Measurements from ENCODE around the gene SLC12A1.
A peak's percentile ranks its signal among the peaks of the same experiment; 100 is the strongest.

SLC12A1 gene

GRCh38 chr15:48205981-48206380, at the start of gene SLC12A1:
TSS of gene SLC12A1 (plus strand) at chr15:48206302. CDS start at chr15:48207720, 1,418 bp downstream.
- FAIRE-seq, result no peak

GRCh38 chr15:48168616-48169015, 37.5 kb upstream of the SLC12A1 start:
- FAIRE-seq, result no peak

DNA sequence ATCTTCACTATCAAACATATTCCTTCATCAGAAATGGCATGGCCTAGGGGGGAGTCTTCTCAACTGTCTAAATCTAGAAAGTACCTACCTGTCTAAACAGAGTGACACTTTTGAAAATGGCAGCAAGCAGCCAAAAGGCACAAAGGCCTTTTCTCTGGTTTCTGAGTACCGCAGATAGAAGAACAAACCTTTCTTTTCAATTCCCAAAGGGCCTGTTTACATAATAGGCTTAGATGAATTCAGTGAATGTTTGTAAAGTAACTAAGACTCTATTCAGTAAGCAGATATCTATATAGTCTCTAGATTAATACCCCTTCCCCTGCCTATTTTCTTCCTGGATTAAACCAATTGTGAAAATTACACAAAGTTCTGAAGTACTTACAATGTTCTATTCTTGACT, 35.1 kb upstream of the SLC12A1 start:
- no peak for FAIRE-seq

GRCh38 chr15:48175126-48175525, 31.0 kb upstream of the SLC12A1 start:
- FAIRE-seq, result no peak

DNA sequence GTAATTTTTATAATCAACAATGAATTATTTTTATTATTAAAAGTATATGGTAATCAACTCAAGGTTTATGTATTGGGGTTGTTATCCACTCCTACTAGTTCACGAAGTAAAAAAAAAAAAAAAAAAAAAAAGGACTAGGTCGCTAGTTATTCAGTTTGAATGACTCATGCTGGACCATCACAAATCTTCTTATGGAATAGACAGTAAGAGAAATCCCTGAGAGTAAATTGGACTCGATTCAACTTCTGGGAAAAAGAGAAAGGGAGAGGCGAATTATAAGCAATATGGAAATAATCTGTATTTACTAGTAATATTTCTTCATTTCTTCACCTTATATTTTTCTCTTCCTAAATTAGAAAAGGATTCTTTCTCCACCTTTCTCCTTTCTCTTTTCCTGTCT, 30.0 kb upstream of the SLC12A1 start:
- FAIRE-seq, result no peak

- no peak for FAIRE-seq
Observed at GRCh38 chr15:48176957-48177356, 29.1 kb upstream of the SLC12A1 start.

DNA sequence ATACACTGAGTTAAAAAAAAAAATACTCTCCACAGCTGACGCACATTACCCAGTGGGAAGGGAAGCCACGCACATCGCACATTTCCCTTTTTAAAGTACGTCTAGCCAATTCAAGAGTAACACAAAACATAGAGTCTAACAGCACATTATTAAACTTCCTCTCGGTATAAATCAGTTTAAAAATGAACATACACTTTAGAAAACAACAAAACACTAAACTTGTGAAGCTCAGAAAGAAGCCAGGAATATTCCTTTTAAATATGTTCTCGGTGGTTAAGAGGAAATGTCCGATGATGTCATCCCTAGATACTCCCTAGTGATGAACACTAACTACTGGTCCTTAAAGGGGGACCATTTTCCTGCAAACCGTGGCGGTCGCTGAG, 28.7 kb upstream of the SLC12A1 start:
- no peak for FAIRE-seq

- FAIRE-seq, result no peak
Observed at GRCh38 chr15:48177766-48178647, 28.1 kb upstream of the SLC12A1 start, which contains the start of gene MYEF2. TSS of gene MYEF2 (minus strand) at chr15:48178295. CDS start at chr15:48178237, 58 bp downstream.

DNA sequence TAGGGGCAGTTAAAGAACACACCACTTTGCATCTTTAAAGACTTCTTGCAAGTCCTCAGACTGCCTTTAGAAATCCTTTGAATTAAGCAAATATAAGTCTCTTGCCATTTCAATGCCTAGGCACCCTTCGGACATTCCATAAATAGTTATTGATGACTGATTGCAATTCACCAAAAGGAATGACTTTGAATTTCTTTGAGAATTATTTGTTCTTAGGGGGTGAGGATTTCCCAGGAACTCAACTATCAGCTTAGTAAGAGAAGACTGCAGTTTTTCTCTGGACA, 27.5 kb upstream of the SLC12A1 start:
- FAIRE-seq, result no peak

DNA sequence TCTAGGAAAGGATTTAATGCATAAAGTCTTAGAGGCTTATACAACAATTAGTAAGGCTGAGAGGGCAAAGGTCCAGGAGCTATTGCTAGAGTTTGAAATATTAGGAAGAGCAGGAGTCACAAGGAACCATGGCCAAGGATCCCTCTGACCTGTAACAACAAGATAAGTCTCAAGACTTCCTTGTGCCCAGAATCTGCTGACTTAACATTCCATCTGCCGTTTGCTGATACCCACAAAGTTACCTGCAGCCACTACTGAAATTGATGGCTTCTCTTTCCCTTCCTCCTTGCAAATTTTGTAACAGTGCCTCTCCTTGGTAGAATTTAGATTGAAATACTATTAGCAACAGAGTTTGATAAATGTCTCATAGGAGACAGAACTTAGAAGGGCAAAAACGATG, 23.4 kb upstream of the SLC12A1 start:
- FAIRE-seq, result no peak

DNA sequence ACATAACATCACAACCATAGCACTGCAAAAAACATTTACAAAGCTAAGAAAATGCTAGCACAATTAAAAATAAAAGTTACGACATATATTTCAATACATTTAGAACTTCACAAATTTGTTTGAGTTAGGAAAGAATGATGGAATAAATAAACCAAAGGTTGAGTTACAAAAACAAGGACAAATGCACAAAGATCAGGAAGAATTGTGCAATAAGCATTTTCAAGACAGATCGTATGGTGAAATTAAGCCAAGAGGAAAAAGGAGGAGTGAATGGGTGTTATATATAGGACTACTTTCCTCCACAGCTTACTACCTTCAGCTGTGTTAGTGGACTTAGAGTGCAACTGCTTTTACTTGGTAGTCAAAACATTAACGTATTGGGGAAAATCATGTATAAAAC, 20.6 kb upstream of the SLC12A1 start:
- no peak for FAIRE-seq

- no peak for FAIRE-seq
Observed at GRCh38 chr15:48186271-48186670, 19.8 kb upstream of the SLC12A1 start.

DNA sequence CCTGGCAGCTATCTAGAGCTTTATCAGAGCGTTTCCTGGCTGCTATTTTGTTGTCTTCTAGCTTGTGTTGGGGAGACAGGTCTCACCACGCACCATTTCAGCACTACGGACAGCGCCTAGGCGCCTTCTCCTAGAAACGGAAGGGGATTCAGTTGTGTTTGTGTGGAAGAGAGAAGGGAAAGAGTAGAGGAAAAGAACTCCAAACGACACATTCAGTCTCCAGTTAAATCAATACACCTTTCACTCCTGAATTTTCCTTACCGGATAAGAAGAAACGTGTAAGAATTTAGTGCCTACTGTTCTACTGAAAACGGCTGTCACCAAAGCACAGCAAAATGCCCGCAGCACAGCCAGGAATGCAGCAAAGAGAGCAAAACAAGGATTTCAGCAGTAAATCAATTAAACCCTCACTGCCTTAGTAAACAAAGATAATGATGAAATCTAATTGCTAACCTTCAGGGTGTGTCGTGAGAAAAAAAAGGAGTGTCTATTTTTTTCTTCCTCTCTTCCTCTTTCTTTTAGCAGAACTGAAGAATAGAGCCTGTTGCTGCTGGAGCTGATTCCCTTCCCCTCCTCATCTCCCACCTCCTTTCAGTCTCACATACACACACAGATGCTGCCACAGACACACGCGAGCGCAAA, 15.0 kb upstream of the SLC12A1 start:
- FAIRE-seq, result no peak

GRCh38 chr15:48191574-48192225, 14.4 kb upstream of the SLC12A1 start, which contains the start of gene CTXN2:
TSS of gene CTXN2 (plus strand) at chr15:48191665. CDS start at chr15:48201301, 9,636 bp downstream.
- no peak for FAIRE-seq

DNA sequence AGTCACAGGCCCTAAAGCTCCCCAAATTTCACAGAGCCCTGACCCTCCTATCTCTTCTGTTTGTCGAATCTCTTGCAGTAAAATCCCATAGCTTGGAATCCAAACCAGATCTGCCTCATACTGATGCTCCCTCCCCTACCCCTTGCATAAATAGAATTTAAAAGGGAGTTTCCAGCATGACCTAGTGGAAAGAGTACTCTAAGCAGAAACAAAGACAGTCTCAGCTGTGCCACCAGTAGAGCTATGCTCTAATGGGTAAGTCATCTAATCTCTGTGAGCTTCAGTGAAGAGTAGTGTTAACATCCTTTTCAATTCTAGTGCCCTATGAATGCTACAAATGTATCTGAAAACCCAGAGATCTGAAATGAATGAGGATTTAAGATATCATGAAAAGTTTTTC, 4.0 kb upstream of the SLC12A1 start:
- FAIRE-seq, result no peak

GRCh38 chr15:48221261-48221660, 15.2 kb downstream of the SLC12A1 start:
- peak; percentile 58 for FAIRE-seq

GRCh38 chr15:48221885-48222284, 15.8 kb downstream of the SLC12A1 start:
- no peak for FAIRE-seq

GRCh38 chr15:48222627-48223026, 16.5 kb downstream of the SLC12A1 start:
- FAIRE-seq, result no peak

DNA sequence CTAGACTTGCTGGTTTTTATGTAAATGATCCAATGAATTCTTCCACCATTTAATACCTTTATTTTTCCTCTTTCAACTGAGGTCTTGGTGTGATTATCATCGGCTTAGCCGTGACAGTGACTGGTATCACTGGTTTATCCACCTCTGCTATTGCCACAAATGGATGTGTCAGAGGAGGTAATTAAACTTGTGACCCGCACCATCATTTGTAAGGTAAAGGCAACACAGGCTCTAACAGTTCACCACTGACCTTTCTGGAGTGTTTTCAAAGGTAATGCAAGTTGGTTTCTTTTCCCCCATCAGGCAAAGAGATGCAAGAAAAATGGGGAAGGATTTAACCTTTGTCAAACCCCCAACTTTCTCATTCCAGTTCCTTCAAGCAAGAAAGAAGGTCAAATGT, 19.7 kb downstream of the SLC12A1 start:
- no peak for FAIRE-seq

DNA sequence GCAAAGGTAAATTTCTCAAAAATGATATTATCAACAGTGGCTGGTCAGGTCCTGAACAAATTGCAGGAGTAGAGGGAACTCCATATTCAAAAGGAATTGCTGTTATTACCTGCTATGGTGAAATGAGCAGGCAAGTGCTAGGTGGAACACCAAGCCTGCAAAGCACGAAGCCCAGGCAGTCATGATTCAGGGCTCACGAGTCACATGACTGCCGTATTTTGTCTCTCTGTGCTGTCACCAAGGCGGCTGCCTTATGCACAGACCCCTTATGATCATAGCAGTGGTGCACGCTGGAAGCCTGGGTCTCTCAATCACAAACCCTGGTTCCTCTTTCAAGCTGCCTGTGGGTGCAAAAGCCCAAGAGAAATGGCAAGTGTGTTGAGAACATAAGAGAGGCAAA, 24.4 kb downstream of the SLC12A1 start:
- FAIRE-seq, result no peak

DNA sequence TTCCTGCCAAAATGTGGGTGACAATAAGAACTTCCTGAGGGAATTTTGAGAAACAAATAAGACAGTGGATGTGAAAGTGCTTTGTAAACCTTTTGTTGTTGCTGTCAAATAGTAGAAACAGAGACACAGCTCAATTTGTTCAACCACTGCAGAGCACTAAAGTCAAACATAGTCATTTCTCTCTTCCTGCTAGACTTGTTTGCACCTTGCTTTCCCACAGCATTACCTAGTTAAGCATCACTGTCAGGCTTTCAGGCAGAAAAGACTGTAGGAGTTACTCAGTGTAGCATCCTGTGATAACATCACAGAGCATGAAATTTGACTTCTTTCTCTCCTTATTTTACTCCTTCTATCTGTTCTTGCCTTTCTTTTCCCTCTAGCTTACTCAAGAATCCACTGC, 27.1 kb downstream of the SLC12A1 start:
- no peak for FAIRE-seq

- FAIRE-seq, result no peak
Observed at GRCh38 chr15:48239334-48239733, 33.2 kb downstream of the SLC12A1 start.

GRCh38 chr15:48242015-48242414, 35.9 kb downstream of the SLC12A1 start:
- FAIRE-seq, result no peak

DNA sequence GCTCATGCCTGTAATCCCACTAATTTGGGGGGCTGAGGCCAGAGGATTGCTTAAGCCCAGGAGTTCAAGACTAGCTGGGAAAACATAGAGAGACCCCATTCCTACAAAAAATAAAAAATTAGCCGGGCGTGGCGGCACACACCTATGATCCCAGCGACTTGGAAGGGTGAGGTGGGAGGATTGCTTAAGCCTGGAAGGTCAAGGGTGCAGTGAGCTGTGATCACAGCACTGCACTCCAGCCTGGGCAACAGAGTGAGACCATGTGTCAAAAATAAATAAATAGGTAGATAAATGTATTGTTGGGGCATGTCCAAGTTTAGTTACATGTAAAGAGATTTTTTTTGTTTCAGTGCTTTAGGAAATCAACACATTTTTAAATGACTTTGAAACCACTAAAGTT, 36.4 kb downstream of the SLC12A1 start:
- no peak for FAIRE-seq
